ENCODE measurements around the gene GOLGA8T. TPM values are rescaled to one million over a fixed set of nuclear protein-coding genes. Genes with fewer than 3 reads are reported as not detected.
"Not testable (repeated sequence)": the region's sequence is repeated elsewhere in the genome, so short reads cannot be mapped to it uniquely, and the experiment has no call there.

Gene GOLGA8T
- total RNA-seq, 2 experiments from 2014 or later, result not detected

DNA sequence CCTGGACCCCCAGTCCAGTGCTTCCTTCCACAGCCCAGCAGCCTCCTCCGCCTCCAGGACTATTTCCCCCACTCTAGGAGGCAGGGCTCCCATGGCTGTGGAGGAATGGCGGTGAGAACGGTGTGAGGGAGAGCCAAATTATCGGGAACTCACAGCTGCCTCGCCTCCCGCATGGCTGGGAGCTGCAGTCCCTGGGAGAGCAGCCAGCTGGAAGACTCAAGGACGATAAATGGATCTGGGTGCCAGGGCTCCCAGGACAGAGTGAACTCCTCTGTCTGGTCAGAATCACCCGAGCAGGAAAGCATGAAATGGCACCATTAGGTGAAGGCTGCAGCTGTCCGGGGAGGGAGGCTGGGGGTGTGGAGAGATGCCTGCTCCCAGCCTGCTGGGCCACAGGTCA, 32.6 kb downstream of the GOLGA8T start:
- H3K27me3 Mint-ChIP-seq; H3K4me1 Mint-ChIP-seq; H3K36me3 Mint-ChIP-seq (ENCODE audit: low read depth); ATAC-seq; DNase-seq; CTCF ChIA-PET; H3K4me3 Mint-ChIP-seq; intact Hi-C loops (cut with DNase I, micrococcal nuclease); H3K27ac Mint-ChIP-seq; H3K9me3 Mint-ChIP-seq (ENCODE audit: low read depth); POLR2A ChIA-PET: not testable (repeated sequence)

DNA sequence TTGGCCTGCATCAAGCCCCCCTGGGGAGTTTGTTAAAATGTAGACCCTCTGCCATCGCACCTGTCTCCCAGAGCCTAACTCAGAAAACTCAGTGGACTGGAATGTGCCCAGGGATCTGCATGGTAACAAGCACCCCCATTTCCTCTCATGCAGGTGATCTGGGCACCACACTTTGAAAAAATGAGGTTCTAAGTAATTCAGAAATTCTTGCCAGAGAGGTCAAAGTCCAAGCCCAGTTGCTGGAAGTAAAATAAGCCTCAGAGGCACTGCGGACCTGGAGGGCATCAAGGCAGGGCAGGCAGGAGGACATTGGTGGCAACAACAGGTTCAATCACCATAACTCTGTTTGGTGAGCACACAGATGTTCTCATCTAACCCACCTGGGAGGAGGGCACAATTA, 33.0 kb downstream of the GOLGA8T start:
- intact Hi-C loops (cut with DNase I, micrococcal nuclease); POLR2A ChIA-PET; H3K9me3 Mint-ChIP-seq (ENCODE audit: low read depth); H3K27me3 Mint-ChIP-seq; CTCF ChIA-PET; ATAC-seq; H3K36me3 Mint-ChIP-seq (ENCODE audit: low read depth); DNase-seq; H3K27ac Mint-ChIP-seq; H3K4me1 Mint-ChIP-seq; H3K4me3 Mint-ChIP-seq: not testable (repeated sequence)

DNA sequence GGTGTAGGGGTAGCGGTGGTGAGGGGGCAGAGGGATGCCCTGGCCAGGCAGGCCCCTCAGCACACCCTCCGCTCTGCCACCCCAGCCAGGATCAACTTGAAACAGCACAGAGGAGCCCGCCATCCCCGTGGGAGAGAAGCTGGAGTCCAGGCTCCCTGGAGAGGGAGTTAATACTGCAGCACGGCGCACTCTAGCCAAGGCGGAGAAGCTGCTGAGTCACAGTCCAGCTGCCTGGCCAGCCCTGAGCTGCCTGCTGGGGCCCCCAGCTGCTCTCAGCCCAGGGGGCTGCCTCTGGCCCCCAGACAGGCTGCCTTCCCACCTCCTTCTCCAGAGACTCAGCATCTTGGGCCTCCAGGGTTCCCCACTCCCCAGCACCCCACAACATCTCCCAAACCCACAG, 36.6 kb downstream of the GOLGA8T start:
- H3K36me3 Mint-ChIP-seq (ENCODE audit: low read depth); DNase-seq; ATAC-seq; intact Hi-C loops (cut with DNase I, micrococcal nuclease); CTCF ChIA-PET; H3K27me3 Mint-ChIP-seq; H3K9me3 Mint-ChIP-seq (ENCODE audit: low read depth); H3K4me3 Mint-ChIP-seq; H3K27ac Mint-ChIP-seq; H3K4me1 Mint-ChIP-seq; POLR2A ChIA-PET: not testable (repeated sequence)

GRCh38 chr15:30173041-30173608, 38.3 kb downstream of the GOLGA8T start:
- intact Hi-C loops (cut with DNase I, micrococcal nuclease); H3K27me3 Mint-ChIP-seq; H3K36me3 Mint-ChIP-seq (ENCODE audit: low read depth); CTCF ChIA-PET; H3K9me3 Mint-ChIP-seq (ENCODE audit: low read depth); POLR2A ChIA-PET; H3K4me1 Mint-ChIP-seq; H3K4me3 Mint-ChIP-seq; H3K27ac Mint-ChIP-seq: not testable (repeated sequence)
- ATAC-seq, result peak; percentile 95
- DNase-seq, result peak; percentile 91

DNA sequence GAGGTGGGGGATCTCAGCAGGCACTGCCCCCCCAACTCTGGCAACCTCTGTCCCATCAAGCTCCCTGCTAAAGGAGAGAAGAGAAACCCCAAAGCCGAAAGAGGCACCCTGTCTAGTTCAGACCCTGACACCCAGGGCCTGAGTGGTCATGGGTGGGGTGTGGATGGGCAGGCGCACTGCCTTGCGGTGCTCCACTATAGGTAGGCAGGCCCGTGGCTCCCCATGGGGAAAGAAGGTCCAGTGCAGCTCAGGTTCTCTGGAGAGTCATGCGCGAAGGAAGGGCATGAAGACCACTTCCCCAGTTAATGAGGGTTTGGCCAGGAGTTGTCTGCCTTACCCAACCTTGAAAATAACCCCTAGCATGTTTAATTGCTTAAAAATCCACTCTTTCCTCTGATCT, 40.4 kb downstream of the GOLGA8T start:
- DNase-seq; H3K9me3 Mint-ChIP-seq (ENCODE audit: low read depth); POLR2A ChIA-PET; ATAC-seq; H3K36me3 Mint-ChIP-seq (ENCODE audit: low read depth); H3K27ac Mint-ChIP-seq; H3K4me1 Mint-ChIP-seq; H3K4me3 Mint-ChIP-seq; H3K27me3 Mint-ChIP-seq; intact Hi-C loops (cut with DNase I, micrococcal nuclease); CTCF ChIA-PET: not testable (repeated sequence)

GRCh38 chr15:30176613-30177012, 41.8 kb downstream of the GOLGA8T start:
- H3K36me3 Mint-ChIP-seq (ENCODE audit: low read depth); H3K27ac Mint-ChIP-seq; intact Hi-C loops (cut with DNase I, micrococcal nuclease); H3K9me3 Mint-ChIP-seq (ENCODE audit: low read depth); CTCF ChIA-PET; DNase-seq; H3K27me3 Mint-ChIP-seq; POLR2A ChIA-PET; ATAC-seq; H3K4me1 Mint-ChIP-seq; H3K4me3 Mint-ChIP-seq: not testable (repeated sequence)

DNA sequence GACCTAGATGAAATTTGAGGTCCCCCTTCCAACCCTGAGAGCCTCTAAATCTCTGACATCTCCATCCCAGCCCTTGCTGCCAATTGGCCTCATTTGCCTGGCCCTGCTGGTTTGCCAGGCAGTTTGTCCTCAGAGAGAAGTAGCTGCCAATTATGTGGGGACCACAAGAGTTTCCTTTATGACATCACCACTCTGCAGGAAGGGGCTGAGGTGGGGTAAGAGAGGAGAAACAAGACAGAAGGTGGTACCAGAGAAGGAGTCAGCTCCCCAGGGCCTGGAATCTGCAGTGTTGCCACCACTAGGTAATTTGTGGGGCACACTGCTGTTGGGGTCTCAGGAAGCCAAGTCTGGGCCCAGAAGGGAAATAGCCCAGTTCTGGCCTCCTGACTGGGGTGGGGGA, 45.0 kb downstream of the GOLGA8T start:
- H3K36me3 Mint-ChIP-seq (ENCODE audit: low read depth); H3K4me3 Mint-ChIP-seq; H3K4me1 Mint-ChIP-seq; H3K27me3 Mint-ChIP-seq; H3K9me3 Mint-ChIP-seq (ENCODE audit: low read depth); DNase-seq; POLR2A ChIA-PET; intact Hi-C loops (cut with DNase I, micrococcal nuclease); CTCF ChIA-PET; H3K27ac Mint-ChIP-seq: not testable (repeated sequence)
- ATAC-seq, result peak; percentile 34

GRCh38 chr15:30185495-30185894, 50.6 kb downstream of the GOLGA8T start:
- POLR2A ChIA-PET; DNase-seq; H3K9me3 Mint-ChIP-seq (ENCODE audit: low read depth); H3K36me3 Mint-ChIP-seq (ENCODE audit: low read depth); intact Hi-C loops (cut with DNase I, micrococcal nuclease); H3K27me3 Mint-ChIP-seq; H3K4me3 Mint-ChIP-seq; H3K4me1 Mint-ChIP-seq; CTCF ChIA-PET; H3K27ac Mint-ChIP-seq; ATAC-seq: not testable (repeated sequence)

DNA sequence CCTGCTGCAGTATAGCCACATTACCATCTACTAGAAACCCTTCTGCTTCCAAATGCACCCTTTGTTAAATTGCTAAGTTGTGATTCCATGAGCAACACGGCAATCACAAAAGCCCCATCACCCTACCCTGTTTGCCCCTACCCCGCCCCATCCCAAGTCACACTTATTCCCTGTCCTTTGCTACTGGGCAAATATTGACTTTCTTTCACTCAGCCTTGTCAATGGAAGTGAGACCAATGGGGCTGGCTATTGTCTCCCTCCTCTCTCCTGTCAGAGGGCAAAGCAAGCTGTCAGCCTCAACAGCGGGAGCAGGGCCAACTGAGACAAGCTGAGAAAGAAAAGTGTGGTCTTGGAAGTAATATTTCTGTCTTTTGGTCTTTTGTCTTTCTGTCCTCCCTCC, 52.6 kb downstream of the GOLGA8T start:
- H3K4me3 Mint-ChIP-seq; H3K27me3 Mint-ChIP-seq; DNase-seq; H3K36me3 Mint-ChIP-seq (ENCODE audit: low read depth); intact Hi-C loops (cut with DNase I, micrococcal nuclease); ATAC-seq; POLR2A ChIA-PET; CTCF ChIA-PET; H3K9me3 Mint-ChIP-seq (ENCODE audit: low read depth); H3K27ac Mint-ChIP-seq; H3K4me1 Mint-ChIP-seq: not testable (repeated sequence)

GRCh38 chr15:30189754-30190153, 54.9 kb downstream of the GOLGA8T start:
- CTCF ChIA-PET; ATAC-seq; H3K4me3 Mint-ChIP-seq; H3K27ac Mint-ChIP-seq; DNase-seq; H3K36me3 Mint-ChIP-seq (ENCODE audit: low read depth); H3K4me1 Mint-ChIP-seq; intact Hi-C loops (cut with DNase I, micrococcal nuclease); H3K27me3 Mint-ChIP-seq; POLR2A ChIA-PET; H3K9me3 Mint-ChIP-seq (ENCODE audit: low read depth): not testable (repeated sequence)

DNA sequence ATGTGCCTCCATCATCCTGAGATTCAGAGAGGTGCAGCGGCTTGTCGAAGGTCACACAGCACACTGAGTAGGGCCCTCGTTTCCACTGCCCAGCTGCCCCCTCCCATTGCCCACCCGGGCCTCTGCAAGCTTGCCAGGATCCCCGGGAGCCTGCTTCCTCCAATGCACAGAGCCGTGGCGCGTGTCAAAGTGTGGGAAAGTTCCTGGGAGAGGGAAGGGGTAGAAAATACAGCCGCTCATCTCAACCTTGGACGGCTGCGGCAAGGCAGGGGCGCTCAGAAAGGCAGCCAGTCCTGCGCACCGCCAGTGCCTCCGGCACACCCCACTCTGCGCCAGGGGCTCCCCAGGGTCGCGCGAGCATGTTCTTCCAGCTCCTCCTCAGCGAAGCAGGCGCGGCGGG, 56.3 kb downstream of the GOLGA8T start:
- POLR2A ChIA-PET; intact Hi-C loops (cut with DNase I, micrococcal nuclease); H3K9me3 Mint-ChIP-seq (ENCODE audit: low read depth); H3K27ac Mint-ChIP-seq; DNase-seq; H3K27me3 Mint-ChIP-seq; CTCF ChIA-PET; H3K4me3 Mint-ChIP-seq; ATAC-seq; H3K36me3 Mint-ChIP-seq (ENCODE audit: low read depth); H3K4me1 Mint-ChIP-seq: not testable (repeated sequence)

GRCh38 chr15:30191639-30192038, 56.8 kb downstream of the GOLGA8T start:
- H3K9me3 Mint-ChIP-seq (ENCODE audit: low read depth); intact Hi-C loops (cut with DNase I, micrococcal nuclease); CTCF ChIA-PET; H3K27me3 Mint-ChIP-seq; H3K36me3 Mint-ChIP-seq (ENCODE audit: low read depth); DNase-seq; H3K4me1 Mint-ChIP-seq; POLR2A ChIA-PET; H3K27ac Mint-ChIP-seq: not testable (repeated sequence)
- H3K4me3 Mint-ChIP-seq, result peak overlapping the region; percentile 26
- ATAC-seq, result peak; percentile 20

DNA sequence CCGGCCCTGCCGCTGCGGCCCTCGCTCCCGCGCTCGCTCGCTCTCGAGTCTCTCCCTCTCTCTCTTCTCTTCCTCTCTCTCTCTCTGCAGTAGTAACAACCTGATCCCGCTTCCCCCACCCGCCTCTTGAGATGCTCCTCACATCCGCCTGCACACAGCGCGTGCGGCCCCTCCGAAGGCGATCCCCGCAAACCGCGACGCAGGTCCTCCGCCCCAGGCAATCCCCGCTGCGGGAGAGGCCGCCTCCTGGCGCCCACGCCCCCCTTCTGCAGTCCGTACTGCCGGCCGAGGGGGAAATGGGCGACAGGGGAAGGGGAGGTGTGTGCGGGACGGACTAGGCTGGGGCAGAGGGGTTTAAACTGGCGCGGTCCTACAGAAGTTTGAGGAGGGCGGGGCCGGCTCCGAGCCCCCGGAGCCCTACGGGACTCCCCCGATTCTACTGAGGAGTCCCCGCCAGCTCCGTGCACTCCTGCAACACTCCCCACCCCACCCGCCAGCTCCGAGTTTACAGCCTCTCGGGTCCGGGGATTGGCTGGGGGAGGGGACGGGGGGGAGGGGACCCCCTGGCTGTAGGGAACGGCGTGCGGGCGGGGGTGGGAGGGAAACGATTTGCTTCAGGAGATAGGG, 57.4 kb downstream of the GOLGA8T start:
- POLR2A ChIA-PET; H3K27ac Mint-ChIP-seq; H3K4me1 Mint-ChIP-seq; H3K27me3 Mint-ChIP-seq; H3K9me3 Mint-ChIP-seq (ENCODE audit: low read depth); CTCF ChIA-PET; H3K36me3 Mint-ChIP-seq (ENCODE audit: low read depth); H3K4me3 Mint-ChIP-seq; intact Hi-C loops (cut with DNase I, micrococcal nuclease); DNase-seq: not testable (repeated sequence)
- peak; percentile 56 for ATAC-seq
